SK-N-MC (cell line): ENCODE results near the gene SPAG17.
"Not testable (repeated sequence)": the region's sequence is repeated elsewhere in the genome, so short reads cannot be mapped to it uniquely, and the experiment has no call there.

Experiments used
- EZH2 ChIP-seq: fragments of 200-600 bp; sonication (generic); IDR thresholded peaks from one replicate; pipeline ENCODE4 v1.6.1; 2017; ENCODE audit warnings: antibody characterized with exemption
- FOXP2 ChIP-seq: optimal IDR thresholded peaks from 2 replicates; pipeline ENCODE3; 2011; ENCODE audit warnings: mild to moderate bottlenecking, moderate library complexity; ENCODE audit not compliant: insufficient read depth; ENCODE audit errors: extremely low read length, control extremely low read depth
- POLR2AphosphoS5 ChIP-seq: IDR thresholded peaks from 2 replicates; pipeline ENCODE4 v1.6.1; 2012; ENCODE audit warnings: mild to moderate bottlenecking, low read depth, low read length, borderline replicate concordance

DNA sequence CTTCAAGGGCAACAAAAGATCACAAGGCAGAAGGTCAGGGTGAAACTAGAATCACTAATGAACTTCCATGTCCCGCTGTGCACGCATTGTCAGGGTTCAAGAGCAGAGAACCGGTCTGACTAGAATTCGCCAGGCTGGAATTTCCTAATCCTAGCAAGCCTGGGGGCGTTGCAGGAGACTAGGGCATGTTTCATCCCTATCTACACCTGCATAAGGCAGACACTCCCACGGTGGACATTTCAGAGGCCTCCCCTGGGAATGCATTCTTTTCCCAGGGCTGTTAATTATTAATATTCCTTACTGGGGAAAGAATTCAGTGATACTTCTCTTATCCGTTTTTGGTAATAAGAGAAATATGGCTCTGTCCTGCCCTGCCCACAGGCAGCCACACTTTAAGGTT is 262.3 kb downstream of the SPAG17 start:
- not testable (repeated sequence) for TF ChIP-seq EZH2, POLR2AphosphoS5, FOXP2
